Chondrocyte (in vitro differentiated cells): ENCODE measurements around the gene PTGES3. TPM values are rescaled to one million over a fixed set of nuclear protein-coding genes. Genes with fewer than 3 reads are reported as not detected.
A peak's percentile ranks its signal among the peaks of the same experiment; 100 is the strongest.

ENCODE experiments used
- DNase-seq: peaks from one replicate; pipeline ENCODE4 v3.0.0; 2021; ENCODE audit warnings: mixed read lengths, low spot score
- H3K27ac Mint-ChIP-seq: one replicate; pipeline ENCODE4 v1.8.0; 2021; ENCODE audit warnings: mild to moderate bottlenecking, moderate library complexity, mixed read lengths; ENCODE audit not compliant: unreplicated experiment
- H3K27me3 Mint-ChIP-seq: 2 replicates; pipeline ENCODE4 v1.8.0; 2021; ENCODE audit warnings: low read depth, mixed read lengths
- H3K36me3 Mint-ChIP-seq: 2 replicates; pipeline ENCODE4 v1.8.0; 2021; ENCODE audit warnings: low read depth, mixed read lengths
- H3K4me1 Mint-ChIP-seq: 2 replicates; pipeline ENCODE4 v1.8.0; 2021; ENCODE audit warnings: low read depth, mild to moderate bottlenecking, mixed read lengths
- H3K4me3 Mint-ChIP-seq: one replicate; pipeline ENCODE4 v1.8.0; 2021; ENCODE audit warnings: mild to moderate bottlenecking, moderate library complexity, mixed read lengths; ENCODE audit not compliant: unreplicated experiment
- H3K9me3 Mint-ChIP-seq: 2 replicates; pipeline ENCODE4 v1.8.0; 2021; ENCODE audit warnings: low read depth, mixed read lengths
- total RNA-seq: library from RNA; stranded (reverse); gene quantifications from 3 replicates; pipeline ENCODE4 v1.2.1, GENCODE V29; 2021
- TF ChIP-seq, protein P1 (sequence below): fragments of 200-600 bp; sonication (generic); IDR thresholded peaks from 2 replicates; pipeline ENCODE4 v1.5.0; 2021; ENCODE audit warnings: antibody characterized with exemption, mild to moderate bottlenecking, moderate library complexity

The PTGES3 gene
- total RNA-seq, 1 donor from 2014 or later: 127 TPM

- Mint-ChIP-seq H3K27ac (no peak overlapping the region), H3K4me1 (peaks cover 36% of the 10 kb centered on the region), H3K9me3 (no peaks in the 10 kb centered on the region), H3K4me3 (no peak overlapping the region), H3K27me3 (no peaks in the 10 kb centered on the region), H3K36me3 (peaks cover 39% of the 10 kb centered on the region)
- TF ChIP-seq, protein P1, sequence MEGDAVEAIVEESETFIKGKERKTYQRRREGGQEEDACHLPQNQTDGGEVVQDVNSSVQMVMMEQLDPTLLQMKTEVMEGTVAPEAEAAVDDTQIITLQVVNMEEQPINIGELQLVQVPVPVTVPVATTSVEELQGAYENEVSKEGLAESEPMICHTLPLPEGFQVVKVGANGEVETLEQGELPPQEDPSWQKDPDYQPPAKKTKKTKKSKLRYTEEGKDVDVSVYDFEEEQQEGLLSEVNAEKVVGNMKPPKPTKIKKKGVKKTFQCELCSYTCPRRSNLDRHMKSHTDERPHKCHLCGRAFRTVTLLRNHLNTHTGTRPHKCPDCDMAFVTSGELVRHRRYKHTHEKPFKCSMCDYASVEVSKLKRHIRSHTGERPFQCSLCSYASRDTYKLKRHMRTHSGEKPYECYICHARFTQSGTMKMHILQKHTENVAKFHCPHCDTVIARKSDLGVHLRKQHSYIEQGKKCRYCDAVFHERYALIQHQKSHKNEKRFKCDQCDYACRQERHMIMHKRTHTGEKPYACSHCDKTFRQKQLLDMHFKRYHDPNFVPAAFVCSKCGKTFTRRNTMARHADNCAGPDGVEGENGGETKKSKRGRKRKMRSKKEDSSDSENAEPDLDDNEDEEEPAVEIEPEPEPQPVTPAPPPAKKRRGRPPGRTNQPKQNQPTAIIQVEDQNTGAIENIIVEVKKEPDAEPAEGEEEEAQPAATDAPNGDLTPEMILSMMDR: no peak
- no peak for DNase-seq
Measured at GRCh38 chr12:56641219-56641618, 46.9 kb downstream of the PTGES3 start.

DNA sequence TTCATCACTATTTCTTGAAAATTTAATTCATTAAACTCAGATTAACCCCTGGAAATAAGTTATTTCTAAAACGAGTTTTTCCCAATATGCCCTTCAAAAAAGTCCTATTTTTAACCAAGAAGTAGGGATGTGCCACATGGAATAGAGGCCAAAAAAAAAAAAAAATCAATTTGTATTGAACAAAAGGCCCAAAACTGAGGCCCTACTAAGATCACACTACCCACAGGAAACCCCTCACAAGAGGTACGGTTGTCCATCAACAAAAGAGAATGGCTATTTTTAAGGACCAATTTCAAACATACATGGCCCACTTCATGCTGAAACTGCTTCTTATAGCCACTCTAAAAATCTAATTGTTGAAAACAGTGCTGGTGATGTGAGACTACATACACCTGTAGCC lies 50.5 kb downstream of the PTGES3 start:
- no peaks in the 10 kb centered on the region for H3K9me3 Mint-ChIP-seq

GRCh38 chr12:56636675-56637540 lies 51.2 kb downstream of the PTGES3 start:
- peaks cover 42% of the 10 kb centered on the region for H3K4me1 Mint-ChIP-seq
- peak; percentile 99 for DNase-seq

More for the DNA sequence above, 50.5 kb downstream of the PTGES3 start:
- no peaks in the 10 kb centered on the region for H3K27me3 Mint-ChIP-seq
- H3K27ac Mint-ChIP-seq: peak overlapping the region; percentile 100
- no peak for DNase-seq
- H3K4me1 Mint-ChIP-seq: peaks cover 35% of the 10 kb centered on the region
- no peak overlapping the region for H3K4me3 Mint-ChIP-seq
- peaks cover 26% of the 10 kb centered on the region for H3K36me3 Mint-ChIP-seq
- TF ChIP-seq, protein P1: no peak

DNA sequence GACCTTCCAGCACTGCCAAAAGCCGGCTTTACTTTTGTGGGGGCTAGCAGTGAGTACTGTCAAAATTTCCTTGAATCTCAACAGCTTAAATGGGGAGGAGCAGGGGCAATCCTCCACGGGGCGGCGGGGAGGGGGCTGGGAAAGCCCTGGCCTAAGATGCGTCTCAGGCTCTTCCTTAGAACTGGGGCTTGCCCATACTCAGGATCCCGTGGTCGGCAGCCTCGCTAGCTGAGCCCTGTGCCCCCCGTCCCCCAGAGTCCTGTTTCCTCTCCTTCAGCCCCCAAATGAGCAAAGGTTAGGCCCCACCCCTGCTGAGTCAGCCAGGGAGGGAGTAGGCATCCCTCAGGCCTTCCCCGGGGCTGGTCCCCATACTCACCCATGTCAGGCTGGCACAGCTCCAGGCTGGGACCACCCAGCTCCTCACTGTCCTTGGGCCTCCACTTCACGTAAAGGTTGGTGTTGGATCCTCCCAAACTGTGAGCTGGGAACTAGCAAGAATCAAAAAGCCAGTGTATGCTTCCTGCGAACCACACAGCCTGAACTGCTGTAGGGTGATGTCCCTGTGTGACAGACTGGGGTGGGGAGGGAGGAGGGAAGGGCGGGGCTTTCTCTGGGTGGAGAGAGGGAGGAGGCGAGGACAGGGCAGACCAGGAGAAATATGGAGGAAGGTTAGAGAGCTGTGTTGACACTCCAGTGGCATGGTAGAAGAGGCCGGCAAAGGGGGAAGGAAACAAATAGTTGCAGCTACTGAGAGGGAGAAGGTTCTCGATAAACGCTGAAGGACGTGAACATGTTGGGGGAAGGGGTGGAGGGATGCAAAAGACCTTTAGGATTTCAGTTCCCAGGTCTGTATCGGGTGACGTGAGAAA lies 52.0 kb downstream of the PTGES3 start:
- H3K4me1 Mint-ChIP-seq: peaks cover 50% of the 10 kb centered on the region
- peak overlapping the region; percentile 94 for H3K4me3 Mint-ChIP-seq
- no peaks in the 10 kb centered on the region for H3K27me3 Mint-ChIP-seq
- peaks cover 20% of the 10 kb centered on the region for H3K36me3 Mint-ChIP-seq
- TF ChIP-seq, protein P1: no peak
- no peaks in the 10 kb centered on the region for H3K9me3 Mint-ChIP-seq
- H3K27ac Mint-ChIP-seq: peak overlapping the region; percentile 100
- no peak for DNase-seq

More at GRCh38 chr12:56636675-56637540, 51.2 kb downstream of the PTGES3 start:
- TF ChIP-seq, protein P1: peak; percentile 85
- peak overlapping the region; percentile 94 for H3K4me3 Mint-ChIP-seq
- no peaks in the 10 kb centered on the region for H3K27me3 Mint-ChIP-seq
- no peaks in the 10 kb centered on the region for H3K9me3 Mint-ChIP-seq
- peaks cover 20% of the 10 kb centered on the region for H3K36me3 Mint-ChIP-seq
- H3K27ac Mint-ChIP-seq: peak overlapping the region; percentile 100
